Uterus (tissue), 2 donors: ENCODE measurements around the gene PPFIBP1.

Experiments used
- CTCF ChIP-seq, 4 experiments: fragments of 200-600 bp in 2 of 4; fragments of 450-650 bp in 2 of 4; sonication (generic) in 2 of 4; IDR thresholded peaks; one replicate each; pipeline ENCODE4 v1.5.1; 2016 to 2019; ENCODE audit warnings: antibody characterized with exemption in 4 of 4, mild to moderate bottlenecking in 2 of 4, moderate library complexity in 1 of 4
- POLR2A ChIP-seq, 2 donors: fragments of 450-650 bp; IDR thresholded peaks; one replicate each; pipeline ENCODE4 v1.6.1; 2016; ENCODE audit warnings: antibody characterized with exemption in 2 of 2, mild to moderate bottlenecking in 1 of 2, moderate library complexity in 1 of 2

DNA sequence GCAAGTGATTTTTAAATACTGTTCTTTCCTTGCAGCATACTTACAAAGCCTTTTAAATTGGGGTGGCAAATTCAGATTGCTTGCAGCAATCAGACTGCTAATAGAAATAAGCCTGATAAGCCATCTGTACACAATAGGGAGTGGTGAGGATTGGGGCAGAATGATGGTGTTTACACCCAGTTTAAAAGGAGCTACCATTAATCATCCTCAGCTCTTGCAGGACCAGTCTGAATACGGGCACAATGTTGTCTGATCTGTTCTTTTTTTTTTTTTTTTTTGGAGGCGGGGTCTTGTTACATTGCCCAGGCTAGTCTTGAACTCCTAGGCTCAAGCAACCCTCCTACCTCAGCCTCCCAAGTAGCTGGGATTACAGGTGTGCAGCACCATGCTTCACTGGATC is 122.1 kb downstream of the PPFIBP1 start:
- TF ChIP-seq POLR2A (IDR thresholded peaks at IDR 0.05) (no peak), CTCF (IDR thresholded peaks at IDR 0.05) (no peak)
